DMS79 (cell line): ENCODE data around the gene BBS9.

ENCODE experiments used
- DNase-seq: peaks from one replicate; lab custom pipeline; 2025; lab: John Stamatoyannopoulos, UW

The BBS9 gene

DNA sequence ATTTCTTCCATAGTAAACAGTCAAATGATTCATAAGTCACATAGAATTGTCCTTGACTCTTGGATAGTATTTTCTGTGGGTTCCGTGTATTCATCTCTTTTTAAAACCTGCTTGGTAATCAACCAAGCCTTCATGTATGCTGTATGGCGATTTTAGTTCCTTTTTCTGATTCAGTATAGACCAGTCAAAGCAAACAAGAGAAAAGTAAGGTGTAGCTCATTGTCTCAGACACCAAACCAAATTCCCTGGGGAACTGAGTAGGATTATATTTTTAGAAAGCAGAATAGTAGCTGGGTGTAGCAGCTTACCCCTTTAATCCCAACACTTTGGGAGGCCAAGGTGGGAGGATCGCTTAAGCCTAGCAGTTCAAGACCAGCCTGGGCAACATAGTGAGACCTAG, 240.5 kb downstream of the BBS9 start:
- DNase-seq = no peak

DNA sequence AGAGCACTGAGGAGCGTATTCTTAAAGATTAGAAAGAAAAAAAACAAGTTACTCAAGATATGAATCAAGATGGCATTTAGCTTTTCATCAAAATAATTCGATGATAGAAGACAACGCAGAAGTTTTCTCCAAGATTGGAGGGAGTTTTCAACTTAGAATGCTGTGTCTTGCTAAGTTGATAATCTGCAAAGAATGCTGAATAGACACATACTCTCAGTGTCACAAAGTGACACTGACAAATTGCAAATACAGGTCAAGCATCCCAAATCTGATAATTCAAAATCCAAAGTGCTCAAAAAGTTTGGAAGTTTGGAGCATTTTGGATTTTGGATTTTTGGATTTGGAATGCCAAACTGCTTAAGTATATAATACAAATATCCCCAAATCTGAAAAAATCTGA, 243.8 kb downstream of the BBS9 start:
- no peak for DNase-seq

DNA sequence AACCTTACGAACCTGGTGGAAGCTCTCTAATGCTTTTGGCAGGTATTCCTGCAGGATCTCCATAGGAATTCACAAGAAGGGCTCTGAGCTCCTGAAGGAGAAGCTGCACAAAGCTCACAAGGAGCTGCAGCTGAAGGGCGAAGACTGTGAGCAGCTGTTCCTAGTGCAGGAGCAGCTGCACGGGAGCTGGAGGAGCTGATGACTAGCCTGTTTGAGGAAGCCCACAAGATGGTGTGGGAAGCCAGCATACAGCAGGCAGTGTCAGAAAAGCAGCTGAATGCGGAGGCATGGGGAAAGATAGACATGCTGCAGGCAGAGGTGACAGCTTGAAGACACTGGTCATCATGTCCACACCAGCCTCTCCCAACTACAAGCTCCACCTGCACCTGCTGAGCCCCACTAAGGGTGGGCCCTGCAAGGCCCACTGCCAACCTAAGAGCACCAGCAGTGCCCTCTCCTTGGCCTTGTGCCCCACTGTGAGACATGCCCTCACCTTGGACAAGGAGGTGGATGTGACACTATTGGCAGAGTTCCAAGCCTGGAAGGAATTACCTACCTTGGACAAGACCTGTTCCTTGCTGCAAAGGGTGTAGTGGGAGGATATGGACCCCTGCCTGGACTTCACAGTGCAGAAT, 250.6 kb downstream of the BBS9 start:
- DNase-seq = peak; percentile 11

DNA sequence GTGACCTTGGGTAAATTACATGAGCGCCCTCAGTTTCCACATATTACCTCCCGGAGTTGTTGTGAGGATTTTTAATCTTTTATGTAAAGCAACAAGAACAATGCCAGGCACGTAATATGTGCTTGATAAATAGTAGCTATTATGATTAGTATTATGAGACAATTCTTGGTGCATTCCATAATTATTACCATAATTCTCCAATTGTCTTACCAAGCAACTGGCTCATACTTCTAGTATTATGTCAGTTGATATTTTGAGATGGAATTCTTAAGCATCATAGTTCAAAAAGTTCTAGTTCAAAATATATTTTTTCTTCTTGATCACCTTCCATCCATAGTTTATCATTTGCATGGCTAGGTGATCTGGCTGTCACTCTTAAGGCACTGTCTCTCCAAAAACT, 259.0 kb downstream of the BBS9 start:
- DNase-seq = no peak

DNA sequence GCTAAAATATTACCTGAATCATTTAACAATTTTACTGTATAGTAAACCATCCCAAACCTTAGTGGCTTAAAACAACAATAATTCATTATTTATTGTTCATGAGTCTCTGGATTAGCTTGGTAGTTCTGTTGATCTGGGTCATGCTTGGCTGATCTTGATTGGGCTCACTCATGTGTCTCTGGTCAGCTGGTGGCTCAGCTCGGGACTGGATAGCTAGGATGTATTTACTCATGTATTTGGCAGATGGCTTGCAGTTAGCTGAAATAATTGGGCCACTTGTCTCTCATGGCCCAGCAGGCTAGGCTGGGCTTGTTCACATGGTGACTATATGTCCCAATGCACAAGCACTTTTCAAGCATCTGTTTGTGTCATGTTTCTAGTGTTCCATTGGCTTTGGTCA, 262.8 kb downstream of the BBS9 start:
- DNase-seq = peak; percentile 92

DNA sequence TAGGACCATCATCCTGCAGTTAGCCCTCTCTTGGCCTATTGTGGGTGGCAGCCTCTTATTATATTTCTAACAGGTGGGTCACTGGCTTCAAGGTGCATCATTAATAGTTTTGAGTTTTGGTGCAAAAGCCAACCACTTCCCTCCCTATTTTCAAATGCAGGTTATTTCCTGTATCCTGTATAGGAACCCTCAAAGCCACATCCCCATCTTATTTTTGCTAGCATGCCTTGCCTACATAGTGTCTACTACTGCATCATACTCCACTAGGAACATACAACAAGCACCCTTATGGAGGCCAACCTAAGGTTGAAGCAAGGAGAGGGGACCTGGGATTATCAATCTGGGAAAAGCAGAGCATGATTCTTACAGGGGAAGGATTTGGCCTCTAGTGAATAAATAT, 264.4 kb downstream of the BBS9 start:
- DNase-seq = no peak

DNA sequence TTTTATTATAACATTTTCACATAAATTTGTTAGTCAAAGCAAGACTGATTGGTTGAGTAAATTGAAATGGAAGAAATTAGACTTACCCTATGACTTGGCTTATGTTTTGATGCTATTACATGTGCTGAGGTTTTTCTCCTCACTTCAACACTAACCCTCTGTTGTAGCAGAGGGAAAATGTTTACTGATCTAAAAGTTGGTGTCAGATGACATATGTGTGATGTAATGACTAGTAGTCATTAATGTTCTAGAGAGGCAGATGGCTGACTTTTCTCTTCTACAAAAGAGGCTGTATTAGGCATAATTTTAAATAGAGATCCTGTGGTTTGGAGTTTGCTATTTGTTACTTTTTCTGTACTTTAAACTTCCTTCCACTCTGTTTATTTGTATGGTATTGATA, 266.0 kb downstream of the BBS9 start:
- peak; percentile 36 for DNase-seq

DNA sequence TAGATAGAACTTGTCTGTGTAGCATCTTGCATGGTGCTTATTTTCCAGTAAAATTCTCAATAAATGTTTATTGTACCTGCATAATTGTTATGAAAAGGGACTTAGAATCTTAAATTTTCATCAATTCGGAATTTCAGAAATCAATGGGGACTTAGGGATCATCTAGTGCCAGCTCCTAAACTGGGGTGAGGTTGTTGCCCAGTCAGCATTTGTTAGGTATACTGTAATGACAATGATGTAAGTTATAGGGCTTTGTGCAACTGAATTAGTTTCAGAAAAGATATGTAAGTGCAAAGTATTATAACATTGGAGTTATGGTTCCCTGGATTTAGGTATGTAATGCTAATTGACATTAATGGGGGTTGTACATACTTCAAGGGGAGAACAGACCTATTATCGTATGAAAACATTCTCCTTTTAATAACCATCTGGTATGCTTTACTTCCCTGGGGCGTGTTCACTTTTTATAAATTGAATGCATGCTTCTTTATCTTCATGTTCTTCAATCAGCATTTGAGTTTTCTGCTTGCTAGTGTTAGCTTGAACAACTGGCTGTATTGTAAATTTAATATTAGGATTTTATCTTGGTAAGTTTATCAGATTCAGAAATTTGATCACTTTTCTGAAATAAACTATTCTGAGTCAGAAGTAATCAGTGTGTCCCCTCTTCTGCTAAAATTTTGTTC, 270.3 kb downstream of the BBS9 start:
- no peak for DNase-seq

DNA sequence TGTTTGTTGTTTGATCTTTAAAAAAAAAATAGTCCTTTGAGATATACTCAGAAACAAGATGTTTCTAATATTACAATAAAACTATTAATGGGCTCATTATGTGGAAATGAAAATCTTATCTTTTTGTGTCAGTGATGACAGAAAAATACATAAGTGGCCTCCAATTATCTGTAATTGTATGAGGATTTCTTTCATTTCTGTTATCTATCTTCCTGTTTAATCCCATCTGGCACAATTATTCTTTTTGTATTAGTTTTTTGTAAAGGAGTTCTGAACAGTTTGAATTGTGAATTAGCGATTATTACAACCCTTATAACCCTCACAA, 270.8 kb downstream of the BBS9 start:
- DNase-seq = no peak

DNA sequence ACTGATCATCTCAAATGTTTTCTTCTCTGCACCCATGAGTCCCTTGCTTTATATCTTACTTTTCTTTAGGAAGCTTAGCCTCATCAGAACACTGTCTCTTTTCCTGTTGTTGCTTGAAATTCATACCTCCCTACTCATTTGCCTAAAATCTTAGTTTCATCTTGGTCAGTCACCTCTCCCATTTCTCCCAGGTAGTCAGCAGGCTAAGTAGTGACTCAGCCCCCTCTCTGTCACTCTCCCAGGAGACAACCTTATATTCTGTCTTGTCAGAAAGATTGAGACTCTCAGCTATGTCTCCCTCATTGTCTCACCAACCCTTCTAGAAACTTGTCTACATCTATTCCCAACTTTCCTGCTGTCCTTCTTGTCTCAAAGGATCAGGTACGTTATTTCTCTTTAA, 280.9 kb downstream of the BBS9 start:
- DNase-seq = no peak

DNA sequence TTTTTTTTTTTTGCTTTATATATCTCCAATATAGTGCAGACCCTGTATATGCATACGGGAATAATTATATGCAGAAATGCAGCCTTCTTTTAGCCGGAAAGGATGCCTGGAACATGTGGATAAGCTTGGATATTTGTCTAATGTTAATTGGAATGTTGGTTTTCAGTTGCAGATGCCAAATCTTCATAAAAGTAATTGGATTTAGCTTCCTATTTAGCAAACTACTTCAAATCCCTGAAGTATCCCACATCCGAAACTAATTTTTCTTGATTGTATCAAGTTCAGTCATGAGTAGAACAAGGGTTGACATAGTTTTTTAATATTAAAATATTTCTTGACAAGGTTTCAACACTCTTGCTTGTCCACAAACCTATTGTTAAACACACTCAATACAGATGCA, 281.7 kb downstream of the BBS9 start:
- no peak for DNase-seq

DNA sequence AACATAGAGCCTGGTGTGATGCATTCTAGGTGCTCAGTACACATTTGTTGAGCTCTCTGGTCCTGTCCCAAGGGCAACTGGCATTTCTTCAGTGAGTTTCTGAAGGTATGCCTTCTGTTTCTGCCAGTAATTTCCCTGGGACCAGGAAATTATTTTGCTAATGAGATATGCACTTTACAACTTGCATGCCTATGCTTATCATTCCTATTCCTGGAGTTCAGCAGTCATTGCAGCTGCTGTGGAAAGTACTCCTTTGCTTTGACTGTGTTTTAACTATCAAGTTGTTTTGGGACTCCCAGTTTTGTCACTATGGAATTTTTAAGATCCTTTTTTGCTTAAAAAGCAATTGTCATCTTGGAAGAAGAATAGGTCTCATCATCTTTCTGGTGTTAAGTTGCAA, 283.0 kb downstream of the BBS9 start:
- DNase-seq = no peak

DNA sequence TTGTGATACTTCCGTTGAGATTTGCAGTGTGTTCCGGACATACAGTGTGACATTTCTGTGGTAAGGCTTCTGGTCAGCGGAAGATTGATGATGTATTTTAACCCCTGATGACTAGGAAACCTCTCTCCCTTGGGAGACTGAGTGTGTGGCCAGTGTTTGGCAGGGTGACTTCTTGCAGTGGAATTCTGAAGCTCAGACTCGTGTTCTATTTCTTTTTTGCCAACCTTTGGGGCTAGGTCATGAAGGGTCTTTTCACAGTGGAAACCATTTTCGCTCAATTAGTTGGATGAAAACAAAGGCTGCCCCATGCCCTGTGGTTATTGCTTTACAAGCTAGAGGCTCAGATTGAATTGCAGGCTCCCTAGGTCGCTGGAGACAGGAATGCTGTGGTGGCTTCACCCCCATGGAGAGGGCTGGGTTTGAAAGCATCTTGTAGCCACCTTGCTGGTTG, 288.9 kb downstream of the BBS9 start:
- no peak for DNase-seq

DNA sequence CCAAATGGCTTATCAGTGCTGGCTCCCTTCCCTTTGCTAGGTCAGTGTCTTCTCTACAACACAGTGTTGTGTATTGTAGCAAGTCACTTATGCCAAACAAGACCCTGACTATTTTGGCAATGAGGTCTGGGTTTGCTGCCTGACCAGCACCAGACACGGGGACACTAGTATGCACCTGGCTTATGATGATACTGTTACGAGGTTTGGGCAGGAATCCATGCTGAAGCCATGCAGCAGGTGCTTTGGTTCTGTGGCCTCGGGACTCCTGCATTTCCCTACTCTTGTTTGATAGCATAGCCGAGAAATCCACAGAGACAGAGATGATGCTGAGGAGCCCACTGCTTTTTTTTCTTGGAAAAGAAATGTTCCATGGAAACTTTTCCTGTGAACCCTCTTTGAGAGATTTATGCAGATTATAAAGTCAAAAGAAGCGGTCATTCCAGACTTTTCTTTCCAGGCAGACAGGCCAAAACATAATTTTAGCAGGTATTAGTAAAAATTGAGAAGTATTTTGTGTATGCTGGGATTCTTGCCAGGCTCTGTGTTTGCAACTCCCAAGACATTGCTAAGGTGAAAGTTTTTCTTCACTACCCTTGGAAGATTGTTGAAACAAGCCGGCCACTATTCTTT, 291.1 kb downstream of the BBS9 start:
- DNase-seq = no peak

DNA sequence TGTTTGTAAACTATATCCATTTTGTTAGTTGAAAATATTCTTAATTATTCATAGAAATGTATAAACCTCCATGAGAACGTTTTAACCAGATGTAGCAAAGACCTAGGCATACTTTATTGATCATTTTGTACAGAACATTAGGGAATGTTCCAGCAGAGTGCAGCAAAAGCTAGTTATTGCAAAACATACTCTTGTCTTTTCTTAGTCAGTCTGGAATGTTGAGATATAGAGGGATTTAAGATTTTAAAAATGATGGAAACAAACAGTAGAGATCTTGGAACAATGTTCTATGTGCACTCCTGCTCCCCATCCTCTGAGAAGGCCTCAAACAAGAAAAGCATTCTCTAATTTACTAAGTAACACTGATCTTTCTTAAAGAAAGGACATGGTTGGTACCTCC, 292.1 kb downstream of the BBS9 start:
- no peak for DNase-seq

DNA sequence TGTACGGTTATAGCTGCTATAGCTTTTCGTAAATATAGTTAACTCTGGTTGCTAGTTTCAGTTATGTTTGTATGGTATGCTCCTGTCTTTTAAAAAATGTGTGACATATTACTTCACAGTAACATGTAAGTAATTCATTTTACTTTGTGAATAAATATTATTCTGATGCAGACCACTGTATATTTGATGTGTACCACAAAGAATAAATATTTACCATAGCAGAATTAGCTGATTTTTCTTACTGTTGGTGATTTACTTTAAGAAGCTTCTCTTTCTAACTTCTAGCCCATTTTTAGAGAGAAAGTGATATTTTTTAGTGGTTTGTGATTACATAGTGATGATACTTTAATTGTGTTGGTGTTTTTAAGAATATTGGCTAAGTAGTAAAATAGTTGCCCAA, 292.8 kb downstream of the BBS9 start:
- DNase-seq = no peak

DNA sequence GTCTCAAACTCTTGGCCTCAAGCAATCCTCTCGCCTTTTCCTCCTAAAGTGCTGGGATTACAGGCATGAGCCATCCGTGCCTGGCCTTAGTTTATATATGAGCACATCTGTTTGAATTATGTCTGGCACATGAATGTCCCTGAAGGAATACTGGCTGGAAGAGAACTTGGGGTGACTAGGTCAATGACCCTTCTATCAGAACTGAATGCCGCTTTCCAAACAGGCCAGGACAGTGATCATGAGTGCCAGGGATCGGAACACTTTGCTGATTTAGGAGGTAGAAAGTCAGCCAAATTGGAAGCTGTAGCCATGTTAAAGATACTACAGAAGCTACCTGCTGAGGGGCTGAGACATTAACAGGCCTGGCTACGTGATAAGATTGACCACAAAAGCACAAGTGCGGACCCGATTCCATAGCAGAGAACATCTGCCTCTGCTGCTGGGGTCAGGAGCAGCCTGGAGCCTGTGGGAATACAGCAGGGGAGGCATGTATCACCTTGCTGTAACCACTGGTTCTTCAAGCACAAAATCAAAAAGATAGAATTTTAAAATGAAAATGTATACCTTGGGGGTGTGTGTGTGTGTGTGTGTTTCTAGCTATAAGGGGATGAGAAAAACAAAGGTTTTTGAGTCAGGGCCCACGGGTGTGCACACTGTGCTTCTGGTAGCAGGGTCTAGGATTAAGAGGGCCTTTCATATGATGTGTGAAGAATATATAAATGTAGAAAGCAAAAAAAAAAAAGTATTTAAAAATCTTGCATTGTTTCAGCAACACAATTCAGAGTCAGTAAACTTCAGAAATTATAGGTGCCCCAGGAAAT, 293.7 kb downstream of the BBS9 start:
- DNase-seq = no peak

DNA sequence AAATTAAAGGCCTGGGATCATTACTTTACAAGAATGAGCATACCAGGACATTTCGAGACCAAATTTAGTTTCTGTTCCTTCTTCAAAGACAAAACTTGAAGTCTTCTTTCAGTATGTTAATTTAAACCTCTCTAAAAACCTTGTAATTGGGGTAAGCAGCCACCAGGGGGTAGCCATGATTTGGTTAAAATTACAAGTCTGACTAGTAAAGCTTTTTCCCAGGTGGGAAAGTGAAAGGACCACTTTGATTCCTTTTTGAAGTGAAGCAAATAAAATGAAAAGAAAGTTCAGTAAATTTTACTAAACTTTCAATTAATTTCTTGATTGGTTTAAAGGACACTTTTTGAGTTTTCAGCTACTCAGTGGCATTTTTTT, 294.3 kb downstream of the BBS9 start:
- no peak for DNase-seq

DNA sequence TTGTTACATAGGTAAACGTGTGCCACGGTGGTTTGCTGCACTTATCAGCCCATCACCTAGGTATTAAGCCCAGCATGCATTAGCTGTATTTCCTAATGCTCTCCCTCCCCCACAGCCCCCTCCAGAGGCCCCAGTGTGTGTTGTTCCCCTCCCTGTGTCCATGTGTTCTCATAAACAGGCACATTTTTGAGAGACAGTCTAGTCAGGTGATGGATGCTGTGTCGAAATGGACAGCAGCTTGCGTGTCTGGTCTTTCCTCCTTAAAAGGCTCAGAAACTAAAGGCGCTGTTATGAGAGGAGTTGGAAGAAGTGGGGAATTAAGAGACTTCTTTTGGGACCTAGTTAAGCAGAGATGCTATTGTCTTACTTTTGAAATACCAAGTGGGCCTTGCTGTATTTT, 296.0 kb downstream of the BBS9 start:
- no peak for DNase-seq

DNA sequence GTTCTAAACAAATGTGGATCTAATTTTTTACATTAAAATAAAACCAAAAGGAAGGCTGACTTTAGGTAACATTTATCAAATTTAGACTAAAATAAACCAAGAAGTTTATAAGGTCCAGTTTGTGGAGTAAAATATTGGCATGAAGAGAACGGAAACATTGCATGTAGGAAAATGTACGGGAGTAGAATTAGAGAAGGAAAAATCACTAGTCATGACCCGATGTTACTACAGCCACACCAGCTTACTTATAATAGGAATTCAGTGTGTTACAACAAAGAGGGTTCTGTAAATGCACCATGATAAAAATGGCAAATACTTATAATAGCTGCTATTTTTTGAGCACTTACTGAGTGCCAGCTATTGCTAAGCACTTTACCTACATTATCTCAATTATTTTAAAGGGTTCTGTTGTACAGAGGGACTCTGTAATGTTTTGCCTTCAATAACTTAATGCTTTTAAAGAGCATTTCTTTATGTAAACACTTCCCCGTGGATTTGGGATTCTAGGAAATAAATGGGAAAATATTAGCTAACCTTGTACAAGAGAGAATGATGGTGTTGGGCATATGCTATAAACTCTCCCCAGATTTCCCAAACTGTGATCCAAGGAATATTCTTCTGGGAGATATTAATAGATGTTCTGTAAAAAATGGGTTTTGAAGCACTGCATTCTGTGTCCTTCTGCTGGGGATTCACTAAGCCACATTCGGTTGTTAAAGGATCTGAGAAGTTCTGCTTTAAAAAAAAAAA, 296.7 kb downstream of the BBS9 start:
- no peak for DNase-seq

DNA sequence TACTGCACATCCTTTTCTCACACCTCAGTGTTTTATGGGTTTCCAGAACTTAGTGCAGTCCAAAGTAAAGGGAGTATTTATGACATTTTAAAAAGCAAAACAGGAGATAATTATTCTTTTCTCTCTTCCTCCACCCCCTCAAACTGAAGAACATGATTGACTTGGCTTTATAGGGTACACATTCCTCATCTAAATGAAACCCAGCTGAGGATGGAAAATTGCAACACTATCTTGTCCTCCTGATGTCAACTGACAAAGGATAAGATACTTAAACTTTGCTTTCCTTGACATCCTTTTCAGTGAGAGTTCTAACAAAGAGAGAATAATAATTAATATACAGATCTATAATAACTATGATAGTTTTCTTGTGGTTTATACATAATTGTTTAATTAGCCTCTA, 299.1 kb downstream of the BBS9 start:
- DNase-seq = no peak

DNA sequence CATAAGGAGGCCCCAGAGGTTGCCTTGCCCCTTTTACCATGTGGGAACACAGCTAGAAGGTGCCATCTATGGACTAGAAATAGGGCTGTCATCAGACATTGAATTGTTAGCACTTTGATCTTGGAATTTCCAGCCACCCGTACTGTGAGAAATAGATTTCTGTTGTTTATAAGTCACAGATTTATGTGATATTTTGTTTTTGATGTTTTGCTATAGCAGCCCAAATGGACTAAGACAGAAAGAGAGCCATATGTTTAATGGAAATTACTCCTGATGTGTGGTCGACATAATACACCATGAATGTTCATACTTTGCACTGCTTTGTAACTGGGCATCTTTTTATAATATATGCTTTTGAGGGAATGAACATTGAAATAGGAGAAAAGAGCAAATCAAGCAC, 302.2 kb downstream of the BBS9 start:
- DNase-seq = no peak
